K562 (cell line): Measurements from ENCODE around the gene KCTD17. TPM values are rescaled to one million over a fixed set of nuclear protein-coding genes. Genes with fewer than 3 reads are reported as not detected.

Experiments used
- CAMTA2 ChIP-seq: fragments of 250-450 bp; sonication (Bioruptor Pico); conservative IDR thresholded peaks from 2 replicates; pipeline ENCODE4 v1.5.1; 2022
- DPF2 ChIP-seq: fragments of 450-650 bp; IDR thresholded peaks from 2 replicates; pipeline ENCODE4 v1.6.1; 2016
- RBFOX2 ChIP-seq: fragments of 200-400 bp; formaldehyde crosslinking; IDR thresholded peaks from 2 replicates; pipeline ENCODE4 v1.6.1; 2017; ENCODE audit warnings: low read depth, mild to moderate bottlenecking, low read length, moderate library complexity
- SUPT5H ChIP-seq: fragments of 450-650 bp; IDR thresholded peaks from 2 replicates; pipeline ENCODE4 v1.6.1; 2016
- ZBTB5 ChIP-seq: fragments of 450-650 bp; IDR thresholded peaks from 2 replicates; pipeline ENCODE4 v1.6.1; 2017; ENCODE audit warnings: antibody characterized with exemption
- polyA plus RNA-seq, 8 experiments: library from polyadenylated mRNA; depleted of rRNA in 4 of 8; stranded (reverse) in 5 of 8; unstranded in 3 of 8; fragments of >200 nt; fragmentation: Nextera tagmentation in 2 of 8; fragmentation: Illumina TruSeq in 1 of 8; extraction: Ambion mirVana in 2 of 8; extraction: Trizol in 1 of 8; gene quantifications; 2 replicates each; pipeline versions ENCODE4 v1.2.1 to v1.2.3, GENCODE V29; 2011 to 2014; ENCODE audit warnings: inconsistent platforms in 1 of 8, missing spikeins in 1 of 8
- total RNA-seq, 7 experiments: library from RNA; depleted of rRNA in 6 of 7; stranded (reverse); fragments of >200 nt in 6 of 7; fragmentation: Illumina TruSeq in 2 of 7; extraction: Trizol in 2 of 7; gene quantifications; 2 replicates each; pipeline versions ENCODE4 v1.2.1 to v1.2.3, GENCODE V29; 2011 to 2021; ENCODE audit warnings: low replicate concordance in 1 of 7
- TF ChIP-seq, protein P1 (sequence below), 2 experiments: IDR thresholded peaks; 2 replicates each; pipeline ENCODE4 v1.6.1; 2012; ENCODE audit warnings: improper control_type of control experiment in 2 of 2, low read depth in 2 of 2, low read length in 2 of 2, borderline replicate concordance in 1 of 2
- TF ChIP-seq, protein P2 (sequence below): fragments of 450-650 bp; IDR thresholded peaks from 2 replicates; pipeline ENCODE4 v1.6.1; 2018; ENCODE audit not compliant: partially characterized antibody
- TF ChIP-seq, protein P3 (sequence below), 2 experiments: fragments of 450-650 bp in 1 of 2; sonication (generic) in 1 of 2; formaldehyde crosslinking in 1 of 2; IDR thresholded peaks; 2 replicates each; pipeline versions ENCODE4 v1.7.1 to v1.9.0; 2016 to 2022; ENCODE audit warnings: inconsistent platforms in 1 of 2, mild to moderate bottlenecking in 1 of 2, missing genetic modification reagents in 1 of 2

Gene KCTD17
- total and polyA plus RNA-seq, 9 of the 15 experiments (the other 6 are each of a cell fraction or from before 2014, with no cell fraction given): 0.22 to 0.90 (median 0.49) TPM; not detected in 2

DNA sequence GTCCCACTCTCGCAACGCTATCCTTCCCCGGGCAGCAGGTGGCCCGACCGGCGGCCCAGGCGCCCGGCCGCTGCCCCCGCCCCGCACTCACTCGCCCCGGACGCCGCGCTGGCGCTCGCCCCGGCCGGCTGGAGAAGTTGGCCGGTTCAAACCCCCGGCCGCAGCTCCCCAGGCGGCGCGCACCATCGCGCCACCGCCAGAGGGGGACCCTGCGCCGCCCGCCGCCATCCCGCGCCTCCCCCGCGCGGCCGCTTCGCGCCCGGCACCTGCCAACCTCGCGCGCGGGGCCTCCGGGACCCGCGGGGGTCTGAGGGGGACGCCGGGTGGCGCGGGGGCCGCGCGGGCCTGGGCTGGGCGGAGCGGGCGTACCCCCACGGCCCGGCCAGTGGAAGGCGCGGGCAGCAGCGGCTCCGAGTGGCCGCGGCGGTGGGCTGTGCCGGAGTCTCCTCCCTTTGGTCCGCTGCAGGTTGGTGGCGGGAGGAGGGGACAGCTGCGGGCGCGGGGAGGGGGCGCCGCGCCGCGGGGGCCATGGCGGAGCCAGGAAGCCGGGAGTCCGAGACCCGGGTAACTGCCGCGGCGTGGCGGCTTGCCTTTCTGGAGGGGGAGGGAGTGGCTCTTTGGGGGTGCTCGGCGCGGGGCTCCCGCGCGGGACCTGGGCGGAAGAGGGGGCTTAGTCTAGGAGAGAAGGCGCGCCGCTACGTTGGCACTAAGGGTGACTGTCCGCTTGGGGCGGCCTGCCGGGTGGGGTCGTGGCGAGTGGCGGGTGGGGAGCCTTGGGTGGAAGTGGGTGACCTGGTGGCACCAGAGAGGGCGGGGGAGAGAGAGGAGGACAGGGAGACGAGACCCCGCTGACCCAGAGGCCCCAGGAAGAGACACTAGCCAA, 32.0 kb upstream of the KCTD17 start, which contains the start of the genes MPST and TST (continued):
- TF ChIP-seq CAMTA2 (CRISPR knock-in tag): no peak
- peak; percentile 86 for TF ChIP-seq RBFOX2
- TF ChIP-seq, protein P1, sequence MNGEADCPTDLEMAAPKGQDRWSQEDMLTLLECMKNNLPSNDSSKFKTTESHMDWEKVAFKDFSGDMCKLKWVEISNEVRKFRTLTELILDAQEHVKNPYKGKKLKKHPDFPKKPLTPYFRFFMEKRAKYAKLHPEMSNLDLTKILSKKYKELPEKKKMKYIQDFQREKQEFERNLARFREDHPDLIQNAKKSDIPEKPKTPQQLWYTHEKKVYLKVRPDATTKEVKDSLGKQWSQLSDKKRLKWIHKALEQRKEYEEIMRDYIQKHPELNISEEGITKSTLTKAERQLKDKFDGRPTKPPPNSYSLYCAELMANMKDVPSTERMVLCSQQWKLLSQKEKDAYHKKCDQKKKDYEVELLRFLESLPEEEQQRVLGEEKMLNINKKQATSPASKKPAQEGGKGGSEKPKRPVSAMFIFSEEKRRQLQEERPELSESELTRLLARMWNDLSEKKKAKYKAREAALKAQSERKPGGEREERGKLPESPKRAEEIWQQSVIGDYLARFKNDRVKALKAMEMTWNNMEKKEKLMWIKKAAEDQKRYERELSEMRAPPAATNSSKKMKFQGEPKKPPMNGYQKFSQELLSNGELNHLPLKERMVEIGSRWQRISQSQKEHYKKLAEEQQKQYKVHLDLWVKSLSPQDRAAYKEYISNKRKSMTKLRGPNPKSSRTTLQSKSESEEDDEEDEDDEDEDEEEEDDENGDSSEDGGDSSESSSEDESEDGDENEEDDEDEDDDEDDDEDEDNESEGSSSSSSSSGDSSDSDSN (IDR thresholded peaks at IDR 0.05; ENCODE audit: borderline replicate concordance in 1 of 2, low read depth in 2 of 2, low read length in 2 of 2): peak; percentile 67 to 77; a peak in 2 of 4 replicates
- TF ChIP-seq, protein P2, sequence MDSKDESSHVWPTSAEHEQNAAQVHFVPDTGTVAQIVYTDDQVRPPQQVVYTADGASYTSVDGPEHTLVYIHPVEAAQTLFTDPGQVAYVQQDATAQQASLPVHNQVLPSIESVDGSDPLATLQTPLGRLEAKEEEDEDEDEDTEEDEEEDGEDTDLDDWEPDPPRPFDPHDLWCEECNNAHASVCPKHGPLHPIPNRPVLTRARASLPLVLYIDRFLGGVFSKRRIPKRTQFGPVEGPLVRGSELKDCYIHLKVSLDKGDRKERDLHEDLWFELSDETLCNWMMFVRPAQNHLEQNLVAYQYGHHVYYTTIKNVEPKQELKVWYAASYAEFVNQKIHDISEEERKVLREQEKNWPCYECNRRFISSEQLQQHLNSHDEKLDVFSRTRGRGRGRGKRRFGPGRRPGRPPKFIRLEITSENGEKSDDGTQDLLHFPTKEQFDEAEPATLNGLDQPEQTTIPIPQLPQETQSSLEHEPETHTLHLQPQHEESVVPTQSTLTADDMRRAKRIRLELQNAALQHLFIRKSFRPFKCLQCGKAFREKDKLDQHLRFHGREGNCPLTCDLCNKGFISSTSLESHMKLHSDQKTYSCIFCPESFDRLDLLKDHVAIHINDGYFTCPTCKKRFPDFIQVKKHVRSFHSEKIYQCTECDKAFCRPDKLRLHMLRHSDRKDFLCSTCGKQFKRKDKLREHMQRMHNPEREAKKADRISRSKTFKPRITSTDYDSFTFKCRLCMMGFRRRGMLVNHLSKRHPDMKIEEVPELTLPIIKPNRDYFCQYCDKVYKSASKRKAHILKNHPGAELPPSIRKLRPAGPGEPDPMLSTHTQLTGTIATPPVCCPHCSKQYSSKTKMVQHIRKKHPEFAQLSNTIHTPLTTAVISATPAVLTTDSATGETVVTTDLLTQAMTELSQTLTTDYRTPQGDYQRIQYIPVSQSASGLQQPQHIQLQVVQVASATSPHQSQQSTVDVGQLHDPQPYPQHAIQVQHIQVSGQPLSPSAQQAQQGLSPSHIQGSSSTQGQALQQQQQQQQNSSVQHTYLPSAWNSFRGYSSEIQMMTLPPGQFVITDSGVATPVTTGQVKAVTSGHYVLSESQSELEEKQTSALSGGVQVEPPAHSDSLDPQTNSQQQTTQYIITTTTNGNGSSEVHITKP: peak; percentile 92
- TF ChIP-seq SUPT5H: peak; percentile 22; the same call in 1 of the 2 replicates
- TF ChIP-seq DPF2: no peak
- TF ChIP-seq ZBTB5: peak; percentile 92
- TF ChIP-seq, protein P3, sequence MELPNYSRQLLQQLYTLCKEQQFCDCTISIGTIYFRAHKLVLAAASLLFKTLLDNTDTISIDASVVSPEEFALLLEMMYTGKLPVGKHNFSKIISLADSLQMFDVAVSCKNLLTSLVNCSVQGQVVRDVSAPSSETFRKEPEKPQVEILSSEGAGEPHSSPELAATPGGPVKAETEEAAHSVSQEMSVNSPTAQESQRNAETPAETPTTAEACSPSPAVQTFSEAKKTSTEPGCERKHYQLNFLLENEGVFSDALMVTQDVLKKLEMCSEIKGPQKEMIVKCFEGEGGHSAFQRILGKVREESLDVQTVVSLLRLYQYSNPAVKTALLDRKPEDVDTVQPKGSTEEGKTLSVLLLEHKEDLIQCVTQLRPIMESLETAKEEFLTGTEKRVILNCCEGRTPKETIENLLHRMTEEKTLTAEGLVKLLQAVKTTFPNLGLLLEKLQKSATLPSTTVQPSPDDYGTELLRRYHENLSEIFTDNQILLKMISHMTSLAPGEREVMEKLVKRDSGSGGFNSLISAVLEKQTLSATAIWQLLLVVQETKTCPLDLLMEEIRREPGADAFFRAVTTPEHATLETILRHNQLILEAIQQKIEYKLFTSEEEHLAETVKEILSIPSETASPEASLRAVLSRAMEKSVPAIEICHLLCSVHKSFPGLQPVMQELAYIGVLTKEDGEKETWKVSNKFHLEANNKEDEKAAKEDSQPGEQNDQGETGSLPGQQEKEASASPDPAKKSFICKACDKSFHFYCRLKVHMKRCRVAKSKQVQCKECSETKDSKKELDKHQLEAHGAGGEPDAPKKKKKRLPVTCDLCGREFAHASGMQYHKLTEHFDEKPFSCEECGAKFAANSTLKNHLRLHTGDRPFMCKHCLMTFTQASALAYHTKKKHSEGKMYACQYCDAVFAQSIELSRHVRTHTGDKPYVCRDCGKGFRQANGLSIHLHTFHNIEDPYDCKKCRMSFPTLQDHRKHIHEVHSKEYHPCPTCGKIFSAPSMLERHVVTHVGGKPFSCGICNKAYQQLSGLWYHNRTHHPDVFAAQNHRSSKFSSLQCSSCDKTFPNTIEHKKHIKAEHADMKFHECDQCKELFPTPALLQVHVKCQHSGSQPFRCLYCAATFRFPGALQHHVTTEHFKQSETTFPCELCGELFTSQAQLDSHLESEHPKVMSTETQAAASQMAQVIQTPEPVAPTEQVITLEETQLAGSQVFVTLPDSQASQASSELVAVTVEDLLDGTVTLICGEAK (IDR thresholded peaks at IDR 0.05): no peak
- TF ChIP-seq, protein P3 (CRISPR knock-in tag; IDR thresholded peaks at IDR 0.05): no peak
